ENCODE data around the gene KRTAP4-12.
"Not testable (repeated sequence)": the region's sequence is repeated elsewhere in the genome, so short reads cannot be mapped to it uniquely, and the experiment has no call there.

KRTAP4-12 gene

GRCh38 chr17:41139865-41140264, 15.9 kb upstream of the KRTAP4-12 start:
- H4K5ac ChIP-seq (ENCODE audit: low read length); H3K27ac ChIP-seq (ENCODE audit: low read depth, low read length); H2BK120ac ChIP-seq (ENCODE audit: low read depth, low read length); H4K8ac ChIP-seq (ENCODE audit: low read depth, low read length); H3K18ac ChIP-seq (ENCODE audit: low read length); H3K23ac ChIP-seq (ENCODE audit: low read length); H3K4me1 ChIP-seq (ENCODE audit: control insufficient read depth, low read depth, low read length); H3K79me2 ChIP-seq (ENCODE audit: control insufficient read depth, insufficient read depth, low read length); H3K4me2 ChIP-seq (ENCODE audit: low read length); H3K9ac ChIP-seq (ENCODE audit: low read length); H3K27me3 ChIP-seq (ENCODE audit: insufficient read depth, low read length, poor library complexity); H3K56ac ChIP-seq (ENCODE audit: low read length); H3K79me1 ChIP-seq (ENCODE audit: low read length); H2BK5ac ChIP-seq (ENCODE audit: low read length); H3K36me3 ChIP-seq (ENCODE audit: control insufficient read depth, insufficient read depth, low read length); H3K4ac ChIP-seq (ENCODE audit: low read depth, low read length); H2BK15ac ChIP-seq (replicated peaks; ENCODE audit: low read depth); H2AK5ac ChIP-seq (ENCODE audit: low read length); DNase-seq; H3K4me3 ChIP-seq (ENCODE audit: low read length): not testable (repeated sequence)
- no CpG with 5 or more reads among the region's 12 CpGs for WGBS (ENCODE audit: extremely low coverage, insufficient coverage, low lambda C conversion rate)

DNA sequence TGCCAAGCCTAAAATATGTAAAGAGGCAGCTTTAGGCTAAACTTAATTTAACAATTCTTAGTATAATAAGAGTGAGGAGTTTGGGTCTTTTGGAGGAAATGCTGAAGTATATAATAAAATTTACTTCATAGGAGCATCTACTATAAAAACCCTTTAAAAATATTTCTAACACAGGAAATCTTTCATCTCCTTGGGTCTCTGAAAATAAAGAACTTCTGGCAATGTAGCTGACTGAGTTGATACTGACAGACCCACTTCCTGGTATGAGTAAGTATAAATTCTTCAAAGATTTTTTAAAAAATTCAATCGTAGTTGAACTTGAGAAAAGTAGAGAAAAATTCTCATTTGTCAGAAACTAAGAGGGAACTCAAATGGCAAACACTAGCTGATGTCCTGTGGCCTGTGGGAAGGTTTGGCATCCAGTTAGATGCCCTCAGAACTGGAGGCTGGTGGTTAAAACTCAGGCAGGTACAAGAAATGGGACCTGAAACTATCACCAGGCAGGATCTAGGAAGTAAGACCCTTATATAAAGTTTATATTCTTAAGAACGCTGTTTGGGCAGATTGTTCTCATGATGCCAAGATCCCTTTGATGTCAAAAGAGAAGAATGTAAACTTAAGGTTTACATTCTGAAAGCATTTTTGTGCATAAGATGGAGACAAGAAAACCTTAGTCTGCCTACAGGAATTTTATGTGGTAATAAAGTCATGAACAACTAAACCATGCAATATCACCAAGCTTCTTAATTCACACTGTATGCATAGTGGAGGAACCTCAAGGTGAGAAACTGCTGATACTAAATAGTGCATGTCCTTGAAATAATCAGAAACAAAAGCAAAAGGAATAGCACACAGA, 10.1 kb upstream of the KRTAP4-12 start:
- H3K56ac ChIP-seq (ENCODE audit: low read length), result no peak overlapping the region
- no peak overlapping the region for H3K4me2 ChIP-seq (ENCODE audit: low read length)
- no peaks in the 10 kb centered on the region for H3K79me1 ChIP-seq (ENCODE audit: low read length)
- no peak overlapping the region for H2BK5ac ChIP-seq (ENCODE audit: low read length)
- no peak overlapping the region for H2BK15ac ChIP-seq (replicated peaks; ENCODE audit: low read depth)
- no peaks in the 10 kb centered on the region for H3K27me3 ChIP-seq (ENCODE audit: insufficient read depth, low read length, poor library complexity)
- no peak for DNase-seq
- no peak overlapping the region for H3K4me3 ChIP-seq (ENCODE audit: low read length)
- no peak overlapping the region for H4K5ac ChIP-seq (ENCODE audit: low read length)
- WGBS (ENCODE audit: extremely low coverage, insufficient coverage, low lambda C conversion rate), result no CpG with 5 or more reads among the region's 2 CpGs
- no peak overlapping the region for H3K27ac ChIP-seq (ENCODE audit: low read depth, low read length)
- no peak overlapping the region for H4K8ac ChIP-seq (ENCODE audit: low read depth, low read length)
- no peak overlapping the region for H2AK5ac ChIP-seq (ENCODE audit: low read length)
- no peaks in the 10 kb centered on the region for H3K4me1 ChIP-seq (ENCODE audit: control insufficient read depth, low read depth, low read length)
- H3K9ac ChIP-seq (ENCODE audit: low read length), result no peak overlapping the region
- H3K4ac ChIP-seq (ENCODE audit: low read depth, low read length), result no peak overlapping the region
- no peak overlapping the region for H3K18ac ChIP-seq (ENCODE audit: low read length)
- no peaks in the 10 kb centered on the region for H3K36me3 ChIP-seq (ENCODE audit: control insufficient read depth, insufficient read depth, low read length)
- H3K79me2 ChIP-seq (ENCODE audit: control insufficient read depth, insufficient read depth, low read length), result no peaks in the 10 kb centered on the region
- no peak overlapping the region for H2BK120ac ChIP-seq (ENCODE audit: low read depth, low read length)
- no peak overlapping the region for H3K23ac ChIP-seq (ENCODE audit: low read length)

DNA sequence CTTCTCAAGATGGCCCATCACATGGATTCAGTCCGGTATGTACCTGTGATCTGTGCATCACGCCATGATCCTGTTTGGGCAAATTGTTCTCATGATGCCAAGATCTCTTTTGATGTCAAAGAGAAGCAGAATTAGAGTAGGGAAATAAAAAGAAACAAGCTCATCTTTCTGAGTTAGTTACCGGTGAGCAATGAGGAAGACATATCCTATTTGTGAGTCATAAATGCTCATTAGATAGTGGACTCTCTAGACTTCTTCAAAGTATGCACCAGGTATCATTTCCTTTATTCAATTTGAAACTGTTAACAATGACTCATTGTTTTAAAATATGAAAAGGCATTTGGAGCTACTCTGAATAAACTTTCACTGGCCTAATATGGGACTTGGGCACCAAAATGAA, 8.0 kb upstream of the KRTAP4-12 start:
- Histone ChIP-seq H3K4ac (ENCODE audit: low read depth, low read length) (no peak overlapping the region), H3K23ac (ENCODE audit: low read length) (no peak overlapping the region), H3K9ac (ENCODE audit: low read length) (no peak overlapping the region), H3K36me3 (ENCODE audit: control insufficient read depth, insufficient read depth, low read length) (no peaks in the 10 kb centered on the region), H3K56ac (ENCODE audit: low read length) (no peak overlapping the region), H3K79me1 (ENCODE audit: low read length) (no peaks in the 10 kb centered on the region), H3K4me1 (ENCODE audit: control insufficient read depth, low read depth, low read length) (no peaks in the 10 kb centered on the region), H4K5ac (ENCODE audit: low read length) (no peak overlapping the region), H2BK5ac (ENCODE audit: low read length) (no peak overlapping the region), H3K27ac (ENCODE audit: low read depth, low read length) (no peak overlapping the region), H2BK15ac (replicated peaks; ENCODE audit: low read depth) (no peak overlapping the region), H3K4me2 (ENCODE audit: low read length) (no peak overlapping the region), H3K18ac (ENCODE audit: low read length) (no peak overlapping the region), H3K79me2 (ENCODE audit: control insufficient read depth, insufficient read depth, low read length) (no peaks in the 10 kb centered on the region), H3K4me3 (ENCODE audit: low read length) (no peak overlapping the region), H4K8ac (ENCODE audit: low read depth, low read length) (no peak overlapping the region), H2BK120ac (ENCODE audit: low read depth, low read length) (no peak overlapping the region), H3K27me3 (ENCODE audit: insufficient read depth, low read length, poor library complexity) (no peaks in the 10 kb centered on the region), H2AK5ac (ENCODE audit: low read length) (no peak overlapping the region)
- no peak for DNase-seq
- no CpG with 5 or more reads among the region's 3 CpGs for WGBS (ENCODE audit: extremely low coverage, insufficient coverage, low lambda C conversion rate)

DNA sequence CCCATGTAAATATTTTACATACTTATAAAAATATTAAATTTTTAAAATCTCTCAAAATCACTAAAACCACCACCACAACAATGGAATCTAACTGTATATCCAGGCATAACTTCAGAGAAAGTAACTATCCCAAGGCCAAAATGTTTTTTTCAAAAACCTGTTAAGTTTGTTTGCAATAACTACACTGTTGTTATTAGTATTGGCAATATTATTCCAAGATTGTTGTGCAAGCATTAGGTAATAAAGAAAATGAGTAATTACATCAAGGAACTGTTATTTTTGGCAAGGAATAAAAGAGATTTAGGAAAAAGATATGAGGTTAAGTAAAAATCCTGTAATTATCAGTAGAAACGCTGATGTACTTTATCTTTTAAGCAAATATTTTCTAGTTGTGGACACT, 3.4 kb upstream of the KRTAP4-12 start:
- Histone ChIP-seq H2BK15ac (replicated peaks; ENCODE audit: low read depth) (no peak overlapping the region), H3K4me1 (ENCODE audit: control insufficient read depth, low read depth, low read length) (no peaks in the 10 kb centered on the region), H4K8ac (ENCODE audit: low read depth, low read length) (no peak overlapping the region), H3K56ac (ENCODE audit: low read length) (no peak overlapping the region), H3K79me1 (ENCODE audit: low read length) (no peaks in the 10 kb centered on the region), H3K4me2 (ENCODE audit: low read length) (no peak overlapping the region), H2AK5ac (ENCODE audit: low read length) (no peak overlapping the region), H3K9ac (ENCODE audit: low read length) (no peak overlapping the region), H3K4ac (ENCODE audit: low read depth, low read length) (no peak overlapping the region), H2BK5ac (ENCODE audit: low read length) (no peak overlapping the region), H3K27ac (ENCODE audit: low read depth, low read length) (no peak overlapping the region), H3K18ac (ENCODE audit: low read length) (no peak overlapping the region), H3K23ac (ENCODE audit: low read length) (no peak overlapping the region), H4K5ac (ENCODE audit: low read length) (no peak overlapping the region), H3K4me3 (ENCODE audit: low read length) (no peak overlapping the region), H2BK120ac (ENCODE audit: low read depth, low read length) (no peak overlapping the region), H3K27me3 (ENCODE audit: insufficient read depth, low read length, poor library complexity) (no peaks in the 10 kb centered on the region), H3K36me3 (ENCODE audit: control insufficient read depth, insufficient read depth, low read length) (no peaks in the 10 kb centered on the region), H3K79me2 (ENCODE audit: control insufficient read depth, insufficient read depth, low read length) (no peaks in the 10 kb centered on the region)
- no CpG with 5 or more reads among the region's 1 CpG for WGBS (ENCODE audit: extremely low coverage, insufficient coverage, low lambda C conversion rate)
- DNase-seq, result no peak

DNA sequence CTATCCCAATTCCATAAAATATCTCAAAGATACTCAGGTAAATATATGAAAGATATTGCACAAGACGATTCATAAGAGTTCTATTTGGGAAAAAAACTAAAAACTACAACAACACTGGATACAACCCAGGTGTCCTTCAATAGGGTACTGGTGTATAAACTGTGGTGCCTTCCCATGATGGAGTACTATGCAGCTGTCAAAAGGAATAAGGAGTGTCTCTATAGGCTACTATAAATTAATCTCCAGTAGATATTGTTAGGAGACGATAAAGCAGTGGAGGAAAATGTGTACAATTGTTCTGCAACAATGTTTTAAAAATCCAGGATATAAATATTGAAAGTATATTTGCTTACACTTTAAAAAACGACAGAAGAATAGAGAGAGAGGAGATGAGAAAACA, 2.4 kb upstream of the KRTAP4-12 start:
- no peak overlapping the region for H2AK5ac ChIP-seq (ENCODE audit: low read length)
- no peak for DNase-seq
- no peak overlapping the region for H2BK15ac ChIP-seq (replicated peaks; ENCODE audit: low read depth)
- no peaks in the 10 kb centered on the region for H3K36me3 ChIP-seq (ENCODE audit: control insufficient read depth, insufficient read depth, low read length)
- H2BK120ac ChIP-seq (ENCODE audit: low read depth, low read length), result no peak overlapping the region
- no peak overlapping the region for H3K4ac ChIP-seq (ENCODE audit: low read depth, low read length)
- no peaks in the 10 kb centered on the region for H3K27me3 ChIP-seq (ENCODE audit: insufficient read depth, low read length, poor library complexity)
- H4K5ac ChIP-seq (ENCODE audit: low read length), result no peak overlapping the region
- no CpG with 5 or more reads among the region's 3 CpGs for WGBS (ENCODE audit: extremely low coverage, insufficient coverage, low lambda C conversion rate)
- H3K4me1 ChIP-seq (ENCODE audit: control insufficient read depth, low read depth, low read length), result no peaks in the 10 kb centered on the region
- no peaks in the 10 kb centered on the region for H3K79me1 ChIP-seq (ENCODE audit: low read length)
- no peak overlapping the region for H3K27ac ChIP-seq (ENCODE audit: low read depth, low read length)
- no peak overlapping the region for H3K4me3 ChIP-seq (ENCODE audit: low read length)
- H3K56ac ChIP-seq (ENCODE audit: low read length), result no peak overlapping the region
- no peak overlapping the region for H4K8ac ChIP-seq (ENCODE audit: low read depth, low read length)
- no peak overlapping the region for H2BK5ac ChIP-seq (ENCODE audit: low read length)
- H3K9ac ChIP-seq (ENCODE audit: low read length), result no peak overlapping the region
- no peak overlapping the region for H3K23ac ChIP-seq (ENCODE audit: low read length)
- no peaks in the 10 kb centered on the region for H3K79me2 ChIP-seq (ENCODE audit: control insufficient read depth, insufficient read depth, low read length)
- H3K18ac ChIP-seq (ENCODE audit: low read length), result no peak overlapping the region
- no peak overlapping the region for H3K4me2 ChIP-seq (ENCODE audit: low read length)

- Histone ChIP-seq H2BK5ac (ENCODE audit: low read length) (no peak overlapping the region), H3K23ac (ENCODE audit: low read length) (no peak overlapping the region), H3K4me1 (ENCODE audit: control insufficient read depth, low read depth, low read length) (no peaks in the 10 kb centered on the region), H2BK120ac (ENCODE audit: low read depth, low read length) (no peak overlapping the region), H2BK15ac (replicated peaks; ENCODE audit: low read depth) (no peak overlapping the region), H3K79me1 (ENCODE audit: low read length) (no peaks in the 10 kb centered on the region), H4K8ac (ENCODE audit: low read depth, low read length) (no peak overlapping the region), H3K4me3 (ENCODE audit: low read length) (no peak overlapping the region), H3K79me2 (ENCODE audit: control insufficient read depth, insufficient read depth, low read length) (no peaks in the 10 kb centered on the region), H3K56ac (ENCODE audit: low read length) (no peak overlapping the region), H3K27ac (ENCODE audit: low read depth, low read length) (no peak overlapping the region), H3K27me3 (ENCODE audit: insufficient read depth, low read length, poor library complexity) (no peaks in the 10 kb centered on the region), H3K9ac (ENCODE audit: low read length) (no peak overlapping the region), H3K18ac (ENCODE audit: low read length) (no peak overlapping the region), H3K4me2 (ENCODE audit: low read length) (no peak overlapping the region), H3K36me3 (ENCODE audit: control insufficient read depth, insufficient read depth, low read length) (no peaks in the 10 kb centered on the region), H3K4ac (ENCODE audit: low read depth, low read length) (no peak overlapping the region), H4K5ac (ENCODE audit: low read length) (no peak overlapping the region), H2AK5ac (ENCODE audit: low read length) (no peak overlapping the region)
- no peak for DNase-seq
- WGBS (ENCODE audit: extremely low coverage, insufficient coverage, low lambda C conversion rate), result no CpG with 5 or more reads among the region's 2 CpGs
These were observed 1.1 kb upstream of the KRTAP4-12 start for GRCh38 chr17:41125064-41125463.

Data from mesendoderm (in vitro differentiated cells).